Uterus (tissue), 2 donors: ENCODE results near the gene NEK9.

Experiments used
- CTCF ChIP-seq, 4 experiments: fragments of 200-600 bp in 2 of 4; fragments of 450-650 bp in 2 of 4; sonication (generic) in 2 of 4; IDR thresholded peaks; one replicate each; pipeline ENCODE4 v1.5.1; 2016 to 2019; ENCODE audit warnings: antibody characterized with exemption in 4 of 4, mild to moderate bottlenecking in 2 of 4, moderate library complexity in 1 of 4
- POLR2A ChIP-seq, 2 donors: fragments of 450-650 bp; IDR thresholded peaks; one replicate each; pipeline ENCODE4 v1.6.1; 2016; ENCODE audit warnings: antibody characterized with exemption in 2 of 2, mild to moderate bottlenecking in 1 of 2, moderate library complexity in 1 of 2

- TF ChIP-seq CTCF (IDR thresholded peaks at IDR 0.05) = no peak
- TF ChIP-seq POLR2A (IDR thresholded peaks at IDR 0.05) = no peak
These were observed 57.1 kb downstream of the NEK9 start for GRCh38 chr14:75069811-75070145.
